ENCODE measurements around the gene SOBP. TPM values are rescaled to one million over a fixed set of nuclear protein-coding genes. Genes with fewer than 3 reads are reported as not detected.

The SOBP gene
- total RNA-seq, 4 donors from 2014 or later, result 3.8 to 32.5 (median 19.4) TPM

DNA sequence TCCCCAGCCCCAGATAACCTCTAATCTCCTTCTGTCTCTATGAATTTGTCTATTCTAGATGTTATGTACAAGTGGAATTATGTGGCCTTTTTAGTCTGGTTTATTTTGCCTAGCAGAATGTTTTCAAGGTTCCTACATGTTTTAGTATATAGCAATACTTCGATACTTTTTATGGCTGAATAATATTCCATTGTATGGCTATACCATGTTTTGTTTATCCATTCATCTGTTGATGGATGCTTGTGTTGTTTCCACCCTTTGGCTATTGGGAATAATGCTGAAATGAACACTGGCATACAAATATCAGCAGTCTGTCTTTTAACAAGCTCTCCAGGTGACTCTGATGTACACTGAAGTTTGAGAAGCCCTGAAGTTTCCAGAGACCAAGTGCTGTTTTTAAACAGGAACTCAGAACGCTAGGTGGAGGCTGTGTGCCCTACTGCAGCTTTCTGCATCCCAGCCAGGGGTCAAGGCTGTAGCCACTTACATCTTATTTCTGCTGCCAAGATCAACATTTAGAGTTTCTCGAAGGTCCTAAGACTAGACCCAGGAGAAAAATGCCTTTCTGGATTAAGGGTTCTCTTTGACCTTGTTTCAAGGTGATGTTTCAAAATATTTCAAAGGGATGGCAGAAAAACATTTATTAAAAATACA, 123.0 kb downstream of the SOBP start:
- Histone ChIP-seq H3K27me3 (no peaks in the 10 kb centered on the region), H3K9me3 (no peaks in the 10 kb centered on the region), H3K27ac (no peak overlapping the region), H3K4me3 (no peak overlapping the region), H3K4me1 (peaks cover 32% of the 10 kb centered on the region in 2 donors), H3K36me3 (no peaks in the 10 kb centered on the region)
- intact Hi-C loops (cut with DNase I; ENCODE audit: low total_unique reads) (no loop called here), in situ Hi-C loops (cut with MboI; ENCODE audit: low sequenced_read_pairs in 4 of 4) (no loop called here)
- no peak for TF ChIP-seq POLR2A (IDR thresholded peaks at IDR 0.05)
- TF ChIP-seq, protein P1, sequence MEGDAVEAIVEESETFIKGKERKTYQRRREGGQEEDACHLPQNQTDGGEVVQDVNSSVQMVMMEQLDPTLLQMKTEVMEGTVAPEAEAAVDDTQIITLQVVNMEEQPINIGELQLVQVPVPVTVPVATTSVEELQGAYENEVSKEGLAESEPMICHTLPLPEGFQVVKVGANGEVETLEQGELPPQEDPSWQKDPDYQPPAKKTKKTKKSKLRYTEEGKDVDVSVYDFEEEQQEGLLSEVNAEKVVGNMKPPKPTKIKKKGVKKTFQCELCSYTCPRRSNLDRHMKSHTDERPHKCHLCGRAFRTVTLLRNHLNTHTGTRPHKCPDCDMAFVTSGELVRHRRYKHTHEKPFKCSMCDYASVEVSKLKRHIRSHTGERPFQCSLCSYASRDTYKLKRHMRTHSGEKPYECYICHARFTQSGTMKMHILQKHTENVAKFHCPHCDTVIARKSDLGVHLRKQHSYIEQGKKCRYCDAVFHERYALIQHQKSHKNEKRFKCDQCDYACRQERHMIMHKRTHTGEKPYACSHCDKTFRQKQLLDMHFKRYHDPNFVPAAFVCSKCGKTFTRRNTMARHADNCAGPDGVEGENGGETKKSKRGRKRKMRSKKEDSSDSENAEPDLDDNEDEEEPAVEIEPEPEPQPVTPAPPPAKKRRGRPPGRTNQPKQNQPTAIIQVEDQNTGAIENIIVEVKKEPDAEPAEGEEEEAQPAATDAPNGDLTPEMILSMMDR (IDR thresholded peaks at IDR 0.05 in 4 of 5, conservative IDR thresholded peaks at IDR 0.05 in 1 of 5), result no peak
- DNase-seq (no peak), ATAC-seq (no peak)

DNA sequence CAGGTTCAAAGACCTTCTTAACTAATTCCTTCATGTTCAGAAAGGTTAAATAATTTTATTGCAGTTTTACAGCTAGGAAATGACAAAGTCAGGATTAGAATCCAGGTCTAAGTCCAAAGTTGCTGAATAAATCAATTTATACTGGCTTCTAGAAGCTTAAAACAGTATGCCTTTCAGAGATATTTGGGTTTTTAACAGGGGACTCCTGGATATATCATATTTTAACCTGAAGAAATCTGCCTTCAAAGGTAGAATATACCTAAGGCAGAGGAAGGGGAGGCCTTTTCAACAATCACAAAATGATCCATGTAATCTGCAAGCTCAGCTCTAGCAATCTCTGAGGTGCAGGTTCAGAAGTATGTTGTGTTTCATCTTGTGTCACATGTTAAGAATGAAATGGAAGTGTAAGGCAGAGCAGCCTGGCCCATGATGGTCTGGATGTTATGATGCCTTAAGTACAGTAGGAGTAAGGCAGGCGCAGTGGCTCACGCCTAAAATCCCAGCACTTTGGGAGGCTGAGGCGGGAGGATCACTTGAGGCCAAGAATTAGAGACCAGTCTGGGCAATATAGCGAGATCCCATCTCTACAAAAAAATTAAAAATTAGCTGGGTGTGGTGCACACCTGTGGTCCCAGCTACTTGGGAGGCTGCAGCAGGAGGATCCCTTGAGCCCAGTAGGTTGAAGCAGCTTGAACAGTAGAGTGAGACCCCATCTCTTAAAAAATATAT, 123.9 kb downstream of the SOBP start:
- Histone ChIP-seq H3K4me3 (no peak overlapping the region), H3K4me1 (peaks cover 28 to 30% of the 10 kb centered on the region in 2 donors), H3K27ac (no peak overlapping the region), H3K9me3 (no peaks in the 10 kb centered on the region), H3K27me3 (no peaks in the 10 kb centered on the region), H3K36me3 (no peaks in the 10 kb centered on the region)
- ATAC-seq (no peak), DNase-seq (no peak)
- TF ChIP-seq, protein P1 (IDR thresholded peaks at IDR 0.05 in 4 of 5, conservative IDR thresholded peaks at IDR 0.05 in 1 of 5), result no peak
- TF ChIP-seq POLR2A (IDR thresholded peaks at IDR 0.05), result no peak
- intact Hi-C loops (cut with DNase I; ENCODE audit: low total_unique reads) (no loop called here), in situ Hi-C loops (cut with MboI; ENCODE audit: low sequenced_read_pairs in 4 of 4) (no loop called here)

DNA sequence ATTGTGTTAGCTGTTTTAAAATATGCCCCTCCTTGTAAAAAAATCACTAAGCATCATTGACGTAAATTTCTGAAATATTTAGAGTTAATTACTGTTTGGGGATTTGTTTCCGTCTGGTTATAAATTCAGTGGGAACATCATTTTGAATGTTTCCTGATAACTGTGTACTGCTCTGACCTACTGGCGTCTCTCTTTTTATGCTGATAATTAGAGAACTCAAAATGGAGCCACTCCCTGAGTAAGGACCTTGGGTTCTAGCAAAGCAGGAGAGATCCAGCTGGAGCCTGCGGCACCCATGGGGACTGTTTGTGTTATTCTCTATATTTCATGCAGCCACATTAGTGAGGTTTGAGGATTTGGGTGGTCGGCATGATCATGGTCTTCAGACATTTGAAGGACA, 124.9 kb downstream of the SOBP start:
- Histone ChIP-seq H3K36me3 (no peaks in the 10 kb centered on the region), H3K4me3 (no peak overlapping the region), H3K27ac (no peak overlapping the region), H3K27me3 (no peaks in the 10 kb centered on the region), H3K9me3 (no peaks in the 10 kb centered on the region), H3K4me1 (peaks cover 30 to 36% of the 10 kb centered on the region in 2 donors)
- TF ChIP-seq, protein P1 (IDR thresholded peaks at IDR 0.05 in 4 of 5, conservative IDR thresholded peaks at IDR 0.05 in 1 of 5), result no peak
- in situ Hi-C loops (cut with MboI; ENCODE audit: low sequenced_read_pairs in 4 of 4), result no loop called here
- intact Hi-C loops (cut with DNase I; ENCODE audit: low total_unique reads), result no loop called here
- DNase-seq (no peak), ATAC-seq (no peak)

DNA sequence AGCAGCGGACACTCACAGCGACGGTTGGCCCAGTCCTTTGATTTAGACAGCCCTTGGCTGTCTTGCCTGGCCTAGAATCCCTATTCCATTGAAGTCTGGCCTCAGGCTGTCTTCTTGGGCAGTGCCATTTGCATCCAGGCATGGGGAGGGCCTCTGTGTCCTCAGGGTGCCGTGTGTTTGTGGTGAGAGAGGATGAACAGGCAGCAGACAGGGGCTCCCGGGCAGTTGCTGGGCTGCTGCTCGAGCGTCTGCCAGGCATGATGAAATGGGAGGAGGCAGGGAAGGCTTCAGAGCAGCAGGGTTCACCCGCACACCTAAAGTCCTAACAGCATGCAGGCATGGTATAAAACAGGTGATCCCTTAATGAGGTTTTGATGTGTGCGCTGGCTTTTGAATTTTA, 126.9 kb downstream of the SOBP start:
- DNase-seq, result no peak
- H3K27me3 ChIP-seq, result no peaks in the 10 kb centered on the region
- no peak overlapping the region for H3K4me3 ChIP-seq
- intact Hi-C loops (cut with DNase I; ENCODE audit: low total_unique reads), result no loop called here
- peaks cover 25 to 36% of the 10 kb centered on the region in 2 donors for H3K4me1 ChIP-seq
- TF ChIP-seq, protein P1 (IDR thresholded peaks at IDR 0.05 in 4 of 5, conservative IDR thresholded peaks at IDR 0.05 in 1 of 5), result no peak
- TF ChIP-seq POLR2A (IDR thresholded peaks at IDR 0.05), result no peak
- in situ Hi-C loops (cut with MboI; ENCODE audit: low sequenced_read_pairs in 4 of 4), result no loop called here
- H3K27ac ChIP-seq, result no peak overlapping the region
- no peaks in the 10 kb centered on the region for H3K36me3 ChIP-seq
- no peaks in the 10 kb centered on the region for H3K9me3 ChIP-seq
- no peak for ATAC-seq

Measured in gastrocnemius medialis (tissue), 4 donors.